ENCODE measurements around the gene FCER1G.

Gene FCER1G

GRCh38 chr1:161226320-161226711, 11.2 kb downstream of the FCER1G start:
- Histone ChIP-seq H3K36me3 (ENCODE audit: control insufficient read depth, low read depth, low read length) (peaks cover 13% of the 10 kb centered on the region), H3K27ac (ENCODE audit: low read length) (no peak overlapping the region), H3K9ac (ENCODE audit: low read length) (peak overlapping the region; percentile 47), H3K4me1 (ENCODE audit: control insufficient read depth, low read depth, low read length) (peaks cover 8% of the 10 kb centered on the region), H3K9me3 (ENCODE audit: control insufficient read depth, low read depth, low read length) (no peaks in the 10 kb centered on the region), H3K27me3 (ENCODE audit: control insufficient read depth, insufficient read depth, low read length) (no peaks in the 10 kb centered on the region), H3K4me3 (ENCODE audit: low read length) (peak overlapping the region; percentile 75)

- Histone ChIP-seq H3K9me3 (ENCODE audit: control insufficient read depth, low read depth, low read length) (no peaks in the 10 kb centered on the region), H3K36me3 (ENCODE audit: control insufficient read depth, low read depth, low read length) (peaks cover 13% of the 10 kb centered on the region), H3K9ac (ENCODE audit: low read length) (peak overlapping the region; percentile 47), H3K4me1 (ENCODE audit: control insufficient read depth, low read depth, low read length) (peaks cover 8% of the 10 kb centered on the region), H3K27ac (ENCODE audit: low read length) (no peak overlapping the region), H3K27me3 (ENCODE audit: control insufficient read depth, insufficient read depth, low read length) (no peaks in the 10 kb centered on the region), H3K4me3 (ENCODE audit: low read length) (peak overlapping the region; percentile 75)
These were observed 11.7 kb downstream of the FCER1G start for GRCh38 chr1:161226759-161227158.

GRCh38 chr1:161227196-161227871, 12.2 kb downstream of the FCER1G start:
- H3K4me3 ChIP-seq (ENCODE audit: low read length), result peak overlapping the region; percentile 75

GRCh38 chr1:161228032-161228431, 12.9 kb downstream of the FCER1G start:
- Histone ChIP-seq H3K4me3 (ENCODE audit: low read length) (no peak overlapping the region), H3K27ac (ENCODE audit: low read length) (no peak overlapping the region), H3K9me3 (ENCODE audit: control insufficient read depth, low read depth, low read length) (no peaks in the 10 kb centered on the region), H3K36me3 (ENCODE audit: control insufficient read depth, low read depth, low read length) (peaks cover 13% of the 10 kb centered on the region), H3K27me3 (ENCODE audit: control insufficient read depth, insufficient read depth, low read length) (no peaks in the 10 kb centered on the region), H3K9ac (ENCODE audit: low read length) (no peak overlapping the region), H3K4me1 (ENCODE audit: control insufficient read depth, low read depth, low read length) (peaks cover 8% of the 10 kb centered on the region)

More at GRCh38 chr1:161227196-161227871, 12.2 kb downstream of the FCER1G start:
- no peak overlapping the region for H3K27ac ChIP-seq (ENCODE audit: low read length)
- no peaks in the 10 kb centered on the region for H3K27me3 ChIP-seq (ENCODE audit: control insufficient read depth, insufficient read depth, low read length)
- peaks cover 13% of the 10 kb centered on the region for H3K36me3 ChIP-seq (ENCODE audit: control insufficient read depth, low read depth, low read length)
- H3K9me3 ChIP-seq (ENCODE audit: control insufficient read depth, low read depth, low read length), result no peaks in the 10 kb centered on the region
- no peak overlapping the region for H3K9ac ChIP-seq (ENCODE audit: low read length)
- peaks cover 8% of the 10 kb centered on the region for H3K4me1 ChIP-seq (ENCODE audit: control insufficient read depth, low read depth, low read length)

GRCh38 chr1:161229896-161230295, 14.8 kb downstream of the FCER1G start:
- peaks cover 8% of the 10 kb centered on the region for H3K4me1 ChIP-seq (ENCODE audit: control insufficient read depth, low read depth, low read length)
- peaks cover 13% of the 10 kb centered on the region for H3K36me3 ChIP-seq (ENCODE audit: control insufficient read depth, low read depth, low read length)
- H3K9me3 ChIP-seq (ENCODE audit: control insufficient read depth, low read depth, low read length), result no peaks in the 10 kb centered on the region
- H3K27me3 ChIP-seq (ENCODE audit: control insufficient read depth, insufficient read depth, low read length), result no peaks in the 10 kb centered on the region
- H3K27ac ChIP-seq (ENCODE audit: low read length), result no peak overlapping the region
- H3K9ac ChIP-seq (ENCODE audit: low read length), result no peak overlapping the region
- no peak overlapping the region for H3K4me3 ChIP-seq (ENCODE audit: low read length)

GRCh38 chr1:161230762-161231161, 15.7 kb downstream of the FCER1G start:
- peaks cover 8% of the 10 kb centered on the region for H3K4me1 ChIP-seq (ENCODE audit: control insufficient read depth, low read depth, low read length)
- H3K36me3 ChIP-seq (ENCODE audit: control insufficient read depth, low read depth, low read length), result peaks cover 13% of the 10 kb centered on the region
- no peak overlapping the region for H3K9ac ChIP-seq (ENCODE audit: low read length)
- H3K9me3 ChIP-seq (ENCODE audit: control insufficient read depth, low read depth, low read length), result no peaks in the 10 kb centered on the region
- no peaks in the 10 kb centered on the region for H3K27me3 ChIP-seq (ENCODE audit: control insufficient read depth, insufficient read depth, low read length)
- no peak overlapping the region for H3K4me3 ChIP-seq (ENCODE audit: low read length)
- H3K27ac ChIP-seq (ENCODE audit: low read length), result no peak overlapping the region

- Histone ChIP-seq H3K4me3 (ENCODE audit: low read length) (no peak overlapping the region), H3K9ac (ENCODE audit: low read length) (no peak overlapping the region), H3K27me3 (ENCODE audit: control insufficient read depth, insufficient read depth, low read length) (no peaks in the 10 kb centered on the region), H3K4me1 (ENCODE audit: control insufficient read depth, low read depth, low read length) (no peaks in the 10 kb centered on the region), H3K9me3 (ENCODE audit: control insufficient read depth, low read depth, low read length) (no peaks in the 10 kb centered on the region), H3K27ac (ENCODE audit: low read length) (no peak overlapping the region), H3K36me3 (ENCODE audit: control insufficient read depth, low read depth, low read length) (peaks cover 12% of the 10 kb centered on the region)
These were observed 18.0 kb downstream of the FCER1G start for GRCh38 chr1:161233102-161233501.

- H3K9me3 ChIP-seq (ENCODE audit: control insufficient read depth, low read depth, low read length), result no peaks in the 10 kb centered on the region
- H3K4me1 ChIP-seq (ENCODE audit: control insufficient read depth, low read depth, low read length), result no peaks in the 10 kb centered on the region
- no peak overlapping the region for H3K27ac ChIP-seq (ENCODE audit: low read length)
- H3K36me3 ChIP-seq (ENCODE audit: control insufficient read depth, low read depth, low read length), result no peaks in the 10 kb centered on the region
- H3K27me3 ChIP-seq (ENCODE audit: control insufficient read depth, insufficient read depth, low read length), result no peaks in the 10 kb centered on the region
- no peak overlapping the region for H3K9ac ChIP-seq (ENCODE audit: low read length)
- H3K4me3 ChIP-seq (ENCODE audit: low read length), result no peak overlapping the region
These were observed 21.1 kb downstream of the FCER1G start for GRCh38 chr1:161235957-161236775.

- H3K4me3 ChIP-seq (ENCODE audit: low read length), result no peak within 1 kb of the TSS
- H3K36me3 ChIP-seq (ENCODE audit: control insufficient read depth, low read depth, low read length), result no peaks in the 10 kb centered on the region
- H3K4me1 ChIP-seq (ENCODE audit: control insufficient read depth, low read depth, low read length), result no peaks in the 10 kb centered on the region
- H3K27me3 ChIP-seq (ENCODE audit: control insufficient read depth, insufficient read depth, low read length), result no peaks in the 10 kb centered on the region
- H3K9me3 ChIP-seq (ENCODE audit: control insufficient read depth, low read depth, low read length), result no peaks in the 10 kb centered on the region
- H3K27ac ChIP-seq (ENCODE audit: low read length), result no peak within 1 kb of the TSS
- no peak within 1 kb of the TSS for H3K9ac ChIP-seq (ENCODE audit: low read length)
These were observed 23.0 kb downstream of the FCER1G start, which contains the start of gene NR1I3 for GRCh38 chr1:161238039-161238473. NR1I3 (minus strand) TSS chr1:161238203; CDS start chr1:161236565, 1,638 bp downstream.

GRCh38 chr1:161241682-161242081, 26.6 kb downstream of the FCER1G start:
- no peaks in the 10 kb centered on the region for H3K9me3 ChIP-seq (ENCODE audit: control insufficient read depth, low read depth, low read length)

GRCh38 chr1:161242313-161242712, 27.2 kb downstream of the FCER1G start:
- H3K9me3 ChIP-seq (ENCODE audit: control insufficient read depth, low read depth, low read length), result no peaks in the 10 kb centered on the region
- H3K27me3 ChIP-seq (ENCODE audit: control insufficient read depth, insufficient read depth, low read length), result no peaks in the 10 kb centered on the region

More at GRCh38 chr1:161241682-161242081, 26.6 kb downstream of the FCER1G start:
- Histone ChIP-seq H3K27me3 (ENCODE audit: control insufficient read depth, insufficient read depth, low read length) (no peaks in the 10 kb centered on the region), H3K4me3 (ENCODE audit: low read length) (no peak overlapping the region), H3K4me1 (ENCODE audit: control insufficient read depth, low read depth, low read length) (no peaks in the 10 kb centered on the region), H3K9ac (ENCODE audit: low read length) (no peak overlapping the region), H3K36me3 (ENCODE audit: control insufficient read depth, low read depth, low read length) (no peaks in the 10 kb centered on the region), H3K27ac (ENCODE audit: low read length) (no peak overlapping the region)

More at GRCh38 chr1:161242313-161242712, 27.2 kb downstream of the FCER1G start:
- no peak overlapping the region for H3K9ac ChIP-seq (ENCODE audit: low read length)
- no peaks in the 10 kb centered on the region for H3K36me3 ChIP-seq (ENCODE audit: control insufficient read depth, low read depth, low read length)
- H3K27ac ChIP-seq (ENCODE audit: low read length), result no peak overlapping the region
- H3K4me3 ChIP-seq (ENCODE audit: low read length), result no peak overlapping the region
- no peaks in the 10 kb centered on the region for H3K4me1 ChIP-seq (ENCODE audit: control insufficient read depth, low read depth, low read length)

All from iPS-18a (cell line).